Measurements from ENCODE around the gene ACTR1A. TPM values are rescaled to one million over a fixed set of nuclear protein-coding genes. Genes with fewer than 3 reads are reported as not detected.

Gene ACTR1A
- total RNA-seq, 1 experiment from 2014 or later: 93.6 TPM

GRCh38 chr10:102476466-102477141 is 25.9 kb downstream of the ACTR1A start (continued):
- TF ChIP-seq MAX (CRISPR knock-in tag; IDR thresholded peaks at IDR 0.05) (no peak), NR2C2 (CRISPR knock-in tag; IDR thresholded peaks at IDR 0.05) (no peak), AFF4 (CRISPR knock-in tag; IDR thresholded peaks at IDR 0.05; ENCODE audit: borderline replicate concordance) (no peak), ZNF138 (CRISPR knock-in tag; conservative IDR thresholded peaks at IDR 0.05) (no peak)

- H3K4me1 Mint-ChIP-seq: no peaks in the 10 kb centered on the region
- TF ChIP-seq NR2C2 (CRISPR knock-in tag; IDR thresholded peaks at IDR 0.05): no peak
- TF ChIP-seq ETV6 (CRISPR knock-in tag; IDR thresholded peaks at IDR 0.05): no peak
- CTCF ChIA-PET: interaction anchor here (0.7 to 2.0 kb wide), 3 partner anchors 37 to 108 kb away, joined by 3 to 6 read pairs (median 6); no protein-coding TSS in a partner anchor
- H3K27ac Mint-ChIP-seq: 0 out of 2 replicates have a peak overlapping the region, but pooled peaks have one; percentile 9
- H3K4me3 Mint-ChIP-seq: no peak overlapping the region
- no peaks in the 10 kb centered on the region for H3K27me3 Mint-ChIP-seq (ENCODE audit: low read depth)
- H3K9me3 Mint-ChIP-seq: no peaks in the 10 kb centered on the region
- POLR2A ChIA-PET: interaction anchor here (0.7 kb wide), 1 partner anchor 558 kb away, joined by 7 read pairs; no protein-coding TSS in a partner anchor
- H3K36me3 Mint-ChIP-seq: peaks cover 14% of the 10 kb centered on the region
- ATAC-seq (no peak), DNase-seq (ENCODE audit: low spot score) (no peak)
These were observed 27.0 kb downstream of the ACTR1A start for GRCh38 chr10:102475451-102476040.

- Mint-ChIP-seq H3K27me3 (ENCODE audit: low read depth) (no peaks in the 10 kb centered on the region), H3K4me3 (no peak overlapping the region), H3K36me3 (peaks cover 14% of the 10 kb centered on the region), H3K27ac (no peak overlapping the region), H3K4me1 (no peaks in the 10 kb centered on the region), H3K9me3 (no peaks in the 10 kb centered on the region)
- DNase-seq (ENCODE audit: low spot score): no peak
- CTCF ChIA-PET: interaction anchor here (0.6 to 1.6 kb wide), 3 partner anchors 10 to 90 kb away, joined by 3 to 5 read pairs (median 5); no protein-coding TSS in a partner anchor
- ATAC-seq: no peak
- POLR2A ChIA-PET: interaction anchor here (0.6 to 1.4 kb wide), 4 partner anchors 12 to 219 kb away, joined by 3 to 6 read pairs (median 3); no protein-coding TSS in a partner anchor
- TF ChIP-seq SMAD4 (CRISPR knock-in tag; IDR thresholded peaks at IDR 0.05) (no peak), ELF4 (CRISPR knock-in tag; IDR thresholded peaks at IDR 0.05; ENCODE audit: low read depth) (no peak), SMAD3 (CRISPR knock-in tag; IDR thresholded peaks at IDR 0.05; ENCODE audit: borderline replicate concordance) (no peak), TCF7 (CRISPR knock-in tag; IDR thresholded peaks at IDR 0.05; ENCODE audit: low read depth) (no peak), ZNF532 (CRISPR knock-in tag; IDR thresholded peaks at IDR 0.05; ENCODE audit: borderline replicate concordance) (no peak), RELA (CRISPR knock-in tag; IDR thresholded peaks at IDR 0.05; ENCODE audit: borderline replicate concordance) (no peak), KAT7 (CRISPR knock-in tag; IDR thresholded peaks at IDR 0.05; ENCODE audit: borderline replicate concordance) (no peak), ARID4B (CRISPR knock-in tag; IDR thresholded peaks at IDR 0.05; ENCODE audit: borderline replicate concordance) (no peak), MLX (CRISPR knock-in tag; IDR thresholded peaks at IDR 0.05) (no peak), ETV6 (CRISPR knock-in tag; IDR thresholded peaks at IDR 0.05) (no peak), NFATC4 (CRISPR knock-in tag; IDR thresholded peaks at IDR 0.05) (no peak)
These were observed 28.8 kb downstream of the ACTR1A start for GRCh38 chr10:102473445-102474331.
